NCI-H748 treated with DMSO at 0.1 percent for 48 hours (cell line): ENCODE data around the gene ANP32A.
A peak's percentile ranks its signal among the peaks of the same experiment; 100 is the strongest.
"Not testable (repeated sequence)": the region's sequence is repeated elsewhere in the genome, so short reads cannot be mapped to it uniquely, and the experiment has no call there.

Experiments
- DNase-seq: peaks from one replicate; lab custom pipeline; 2025; lab: John Stamatoyannopoulos, UW

Gene ANP32A

DNA sequence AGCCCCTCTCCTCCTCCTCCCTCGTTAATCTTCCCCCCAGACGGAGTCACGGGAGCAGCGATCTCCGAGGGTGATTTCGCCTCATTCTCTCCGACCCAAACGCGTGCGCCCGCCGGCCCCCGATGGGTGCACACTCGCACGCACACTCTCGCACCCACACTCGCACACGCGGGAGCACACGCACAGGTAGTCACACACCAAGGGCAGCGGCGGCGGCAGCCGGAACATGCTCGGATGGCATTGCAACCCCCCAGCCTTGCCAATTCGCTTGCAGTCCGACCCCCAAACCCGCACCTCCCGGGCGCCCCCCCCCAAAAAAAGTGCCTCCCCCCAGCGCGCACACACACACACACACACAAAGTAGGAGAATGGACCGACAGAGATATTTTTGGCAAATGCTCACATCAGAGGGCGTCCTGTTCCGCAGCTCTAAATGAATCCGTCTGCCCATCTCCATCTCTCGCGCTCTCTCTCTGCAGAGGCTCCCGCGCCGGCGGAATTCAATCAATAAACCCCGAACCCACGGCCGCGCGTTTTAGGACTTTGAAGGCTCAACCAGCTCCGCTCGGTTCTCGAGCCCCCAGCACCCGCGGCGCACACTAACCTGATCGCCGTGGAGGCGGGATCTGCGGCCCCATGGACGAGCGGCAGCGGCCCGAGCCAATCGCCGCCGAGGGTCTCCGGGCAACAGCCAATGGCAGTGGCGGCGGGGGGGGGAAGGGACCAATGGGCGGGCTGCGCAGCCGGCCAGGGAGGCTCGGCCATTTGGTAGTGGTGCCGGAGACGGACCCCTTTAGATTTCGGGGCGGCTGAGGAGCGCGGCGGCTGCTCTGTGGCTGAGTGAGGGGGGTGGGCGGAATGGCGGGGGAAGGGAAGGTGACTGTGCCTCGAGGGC is at the start of gene ANP32A:
Gene ANP32A, minus strand, starts transcription at position 601 of the 895 bp plus-strand sequence. Its CDS starts 144 bp downstream, at position 457.
- peak; percentile 81 for DNase-seq

DNA sequence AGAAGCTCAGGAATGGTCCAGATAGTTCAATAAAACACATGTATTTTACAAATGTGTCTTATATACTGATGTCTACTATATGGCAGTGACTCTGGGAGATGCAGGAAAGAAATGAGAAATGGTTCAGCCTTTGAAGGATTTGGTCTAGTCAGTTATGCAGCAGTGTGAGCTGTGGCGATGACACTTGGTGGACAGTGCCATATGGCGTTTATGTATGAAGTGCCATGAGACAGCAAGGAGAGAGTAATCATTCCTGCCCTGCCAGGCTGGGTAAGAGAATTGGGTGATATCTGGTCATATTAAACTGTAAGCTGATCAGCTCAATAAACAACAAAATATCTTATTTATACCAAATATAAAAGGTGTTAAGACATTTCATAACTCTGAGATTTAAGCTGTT is 47.6 kb upstream of the ANP32A start:
- no peak for DNase-seq

DNA sequence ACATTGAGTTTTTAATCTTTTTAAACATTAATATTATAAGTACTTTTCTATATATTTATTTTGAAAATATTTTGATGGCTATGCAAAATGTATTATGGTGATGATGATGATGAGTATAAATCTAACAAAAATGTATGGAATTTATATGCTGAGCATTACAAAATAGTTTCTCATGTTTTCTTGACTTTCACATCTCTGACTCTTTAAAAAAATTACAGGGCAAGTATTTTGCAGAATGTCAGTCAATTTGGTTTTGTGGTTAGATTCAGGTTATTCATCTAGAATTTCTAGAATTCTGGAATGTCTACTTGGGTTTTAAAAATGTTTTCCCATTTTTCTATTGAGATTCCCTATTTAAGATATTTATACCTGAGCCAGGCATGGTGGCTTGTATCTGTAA is 41.7 kb upstream of the ANP32A start:
- DNase-seq, result no peak

DNA sequence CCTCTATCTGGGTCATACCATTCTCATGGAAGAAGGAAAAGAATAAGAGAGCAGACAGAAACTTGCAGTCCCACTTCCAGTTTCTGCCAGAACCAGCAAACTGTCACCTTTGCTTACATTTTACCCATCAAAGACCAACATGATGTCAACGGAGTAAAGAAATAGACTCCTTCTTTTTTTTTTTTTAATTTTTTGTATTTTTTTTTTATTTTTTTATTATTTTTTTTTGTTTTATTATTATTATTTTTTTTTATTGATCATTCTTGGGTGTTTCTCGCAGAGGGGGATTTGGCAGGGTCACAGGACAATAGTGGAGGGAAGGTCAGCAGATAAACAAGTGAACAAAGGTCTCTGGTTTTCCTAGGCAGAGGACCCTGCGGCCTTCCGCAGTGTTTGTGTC is 38.0 kb upstream of the ANP32A start:
- DNase-seq, result not testable (repeated sequence)

DNA sequence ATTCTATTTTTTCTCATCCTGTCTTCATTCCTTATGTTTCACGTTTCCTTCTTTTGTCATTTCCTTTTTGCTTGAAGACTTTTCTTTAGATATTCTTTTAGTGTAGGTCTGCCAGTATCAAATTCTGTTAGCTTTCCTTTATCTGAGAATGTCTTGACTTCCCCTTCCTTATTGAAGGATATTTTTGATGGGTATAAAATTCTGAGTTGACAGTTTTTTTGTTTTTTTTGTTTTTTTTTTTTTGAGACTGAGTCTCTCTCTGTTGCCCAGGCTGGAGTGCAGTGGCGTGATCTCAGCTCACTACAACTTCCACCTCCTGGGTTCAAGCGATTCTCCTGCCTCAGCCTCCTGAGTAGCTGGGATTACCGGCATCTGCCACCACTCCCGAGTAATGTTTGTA is 36.7 kb upstream of the ANP32A start:
- DNase-seq, result not testable (repeated sequence)

DNA sequence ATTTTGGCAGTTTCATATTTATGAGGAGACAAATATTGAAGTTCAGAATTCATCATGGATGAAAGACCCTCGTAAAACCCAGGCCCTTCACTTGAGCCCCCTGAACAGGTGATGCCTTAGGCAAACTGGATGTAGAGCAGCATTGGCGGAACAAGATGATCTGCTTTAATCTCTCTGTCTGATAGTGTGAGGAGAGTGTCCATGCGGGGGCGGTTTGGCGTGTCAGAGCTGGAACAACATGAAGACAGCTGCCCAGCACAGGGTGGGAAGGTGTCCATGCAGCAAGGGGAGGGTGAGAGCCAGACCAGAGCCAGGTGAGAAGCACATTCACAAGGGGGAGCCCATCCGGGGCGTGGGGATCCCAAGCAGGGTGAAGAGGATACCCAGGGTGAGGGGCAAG is 31.8 kb upstream of the ANP32A start:
- no peak for DNase-seq

DNA sequence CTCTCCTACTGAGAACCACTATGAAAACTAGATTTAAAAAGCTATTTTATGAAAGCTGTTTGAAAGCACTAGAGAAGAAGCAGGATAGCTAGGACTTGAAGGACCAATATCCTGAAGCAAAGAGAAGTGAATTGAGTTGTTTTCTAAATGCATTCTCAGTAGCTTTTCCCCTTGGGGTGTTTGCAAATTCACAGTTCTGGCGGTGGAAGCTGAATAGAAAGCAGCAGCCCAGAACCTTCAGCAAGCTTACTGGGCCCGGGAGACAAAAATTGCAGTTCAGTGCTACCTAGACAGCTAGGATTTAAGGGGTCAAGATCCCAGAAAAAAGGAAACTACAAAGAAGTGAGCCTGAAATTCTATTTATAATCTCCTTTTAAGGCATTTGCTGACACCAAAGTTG is 31.3 kb upstream of the ANP32A start:
- DNase-seq, result no peak

DNA sequence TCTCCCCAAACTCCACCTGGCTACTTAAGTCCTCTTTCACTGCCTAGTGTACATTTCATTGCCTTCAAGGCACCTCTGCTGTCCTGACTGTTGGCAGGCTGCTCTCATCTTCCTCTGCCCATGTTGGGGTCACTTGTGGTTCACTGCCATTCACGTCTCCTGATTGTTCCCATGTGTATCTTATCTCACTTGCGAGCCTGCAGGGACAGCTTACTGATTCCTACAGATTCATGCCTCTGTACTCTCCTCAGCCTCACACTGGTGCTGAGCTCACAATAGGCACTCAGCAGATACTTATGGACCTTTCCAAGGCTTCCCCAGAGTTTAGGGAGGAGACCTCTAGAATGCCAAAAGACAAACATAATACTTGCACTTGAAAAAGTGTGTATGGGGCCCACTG is 28.8 kb upstream of the ANP32A start:
- no peak for DNase-seq

DNA sequence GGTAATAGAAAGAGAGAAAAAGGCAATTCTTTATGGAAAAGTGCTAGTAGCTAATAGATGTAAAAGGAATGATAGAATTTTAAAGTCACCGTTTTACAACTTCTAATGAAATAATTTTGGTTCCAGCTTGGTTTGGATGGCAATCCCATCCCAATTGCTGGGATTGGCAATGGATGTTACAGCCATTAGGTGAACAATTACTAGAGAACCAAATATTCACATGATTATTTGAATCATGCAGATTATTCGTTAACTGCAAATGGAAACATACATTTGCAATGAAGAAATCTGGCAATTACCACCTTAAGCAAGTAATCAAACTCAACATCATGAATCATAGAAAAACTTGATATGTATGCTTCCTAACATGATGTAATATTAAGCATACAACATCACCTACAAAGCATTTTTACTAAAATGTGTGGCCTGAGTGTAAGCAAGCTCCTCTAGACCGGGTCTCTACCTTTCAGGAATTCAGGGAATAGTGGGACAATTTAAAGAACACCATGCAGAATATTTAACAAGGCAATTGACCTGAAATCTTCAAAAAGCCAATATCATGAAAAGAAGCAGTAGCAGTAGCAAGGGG is 26.2 kb upstream of the ANP32A start:
- no peak for DNase-seq

DNA sequence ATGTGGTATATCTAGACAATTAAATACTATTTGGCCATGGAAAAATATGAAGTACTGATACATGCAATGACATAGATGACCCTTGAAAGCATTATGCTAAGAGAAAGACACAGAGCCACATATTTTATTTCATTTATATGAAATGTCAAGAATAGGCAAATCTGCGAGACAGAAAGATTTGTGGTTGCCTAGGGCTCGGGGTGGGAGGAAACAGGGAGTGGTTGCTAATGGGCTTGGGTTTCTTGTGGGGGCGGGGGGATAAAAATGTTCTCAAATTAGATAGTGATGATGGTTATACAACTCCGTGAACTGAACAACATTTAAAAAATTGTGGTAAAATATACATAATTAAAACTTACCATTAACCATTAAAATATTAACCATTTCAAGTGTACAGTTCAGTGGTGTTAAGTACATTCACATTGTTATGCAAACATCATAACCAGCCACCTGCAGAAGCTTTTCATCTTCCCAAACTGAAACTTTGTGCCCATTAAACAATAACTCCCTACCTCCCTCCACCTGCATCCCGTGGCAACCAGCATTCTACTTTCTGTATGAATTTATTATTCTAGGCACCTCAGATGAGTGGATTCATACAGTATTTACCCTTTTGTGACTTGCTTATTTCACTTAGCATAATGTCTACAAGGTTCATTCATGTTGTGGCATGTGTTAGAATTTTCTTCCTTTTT is 24.3 kb upstream of the ANP32A start:
- DNase-seq, result no peak

DNA sequence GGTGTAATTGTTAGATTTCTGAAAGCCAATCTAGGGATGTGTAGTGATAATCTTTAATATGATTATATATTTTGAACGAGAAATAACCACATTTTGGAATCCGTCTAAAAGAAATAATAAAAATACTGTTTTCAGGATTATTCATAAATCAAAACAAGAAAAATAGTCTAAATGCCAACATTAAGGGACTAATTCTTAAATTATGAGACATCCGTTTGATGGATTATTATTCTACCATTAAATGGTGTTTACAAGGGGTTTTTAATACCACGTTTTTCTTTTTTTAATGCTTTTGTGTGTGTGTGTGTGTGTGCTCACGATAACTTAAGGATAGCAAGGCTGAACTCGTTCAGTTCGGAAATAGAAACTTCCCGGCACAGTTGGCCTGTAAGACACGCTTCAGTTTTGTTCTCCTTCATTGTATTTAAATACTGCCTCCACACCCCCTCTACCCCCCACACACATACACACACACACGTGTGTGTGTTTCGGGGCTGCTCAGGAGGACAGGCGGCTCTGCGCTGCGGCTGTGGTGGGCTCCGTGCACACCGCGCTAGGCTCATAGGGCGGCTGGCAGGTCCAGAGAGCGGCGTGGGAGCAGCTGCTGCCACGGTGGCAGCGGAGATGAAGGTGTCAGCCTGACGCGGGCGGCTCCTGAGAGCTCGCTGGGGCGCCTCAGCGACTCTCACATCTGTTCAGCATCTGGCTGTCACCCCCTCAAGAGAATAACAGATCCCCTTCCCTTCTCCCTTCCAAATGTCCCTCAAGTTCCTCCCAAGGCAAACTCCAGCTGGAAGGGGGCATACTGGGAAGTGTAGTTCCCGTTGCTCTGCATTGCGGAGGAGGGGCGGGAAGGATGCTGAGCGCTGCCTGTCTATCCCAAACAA is 23.0 kb upstream of the ANP32A start:
- DNase-seq, result no peak

DNA sequence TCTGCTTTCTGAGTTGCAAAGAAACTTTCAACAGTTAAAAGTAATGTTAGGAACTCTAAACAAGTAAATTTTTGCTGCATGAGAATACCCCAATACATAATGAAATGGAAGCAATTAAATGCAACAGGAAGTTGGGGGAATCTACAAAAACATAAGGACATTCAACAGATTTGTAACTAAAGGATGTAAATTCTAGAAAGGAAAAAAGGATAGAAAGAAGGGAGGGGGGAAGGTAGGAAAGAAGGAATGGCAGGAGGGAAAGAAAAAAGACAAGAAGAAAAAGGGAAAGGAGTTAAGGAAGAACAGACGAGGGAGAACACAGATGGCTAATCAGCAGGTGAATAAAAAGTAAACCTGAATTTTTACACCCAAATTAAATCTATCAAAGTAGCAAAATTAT is 22.3 kb upstream of the ANP32A start:
- DNase-seq, result no peak

DNA sequence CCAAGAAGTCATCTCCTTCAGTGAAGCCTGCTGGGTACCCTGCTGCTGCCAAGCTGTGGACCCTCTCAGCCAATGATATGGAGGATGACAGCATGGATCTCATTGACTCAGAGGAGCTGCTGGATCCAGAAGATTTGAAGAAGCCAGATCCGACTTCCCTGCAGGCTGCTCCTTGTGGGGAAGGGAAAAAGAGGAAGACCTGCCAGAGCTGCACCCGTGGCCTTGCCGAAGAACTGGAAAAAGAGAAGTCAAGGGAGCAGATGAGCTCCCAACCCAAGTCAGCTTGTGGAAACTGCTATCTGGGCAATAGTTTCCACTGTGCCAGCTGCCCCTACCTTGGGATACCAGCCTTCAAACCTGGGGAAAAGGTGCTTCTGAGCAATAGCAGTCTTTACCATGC is 13.7 kb upstream of the ANP32A start:
- no peak for DNase-seq

DNA sequence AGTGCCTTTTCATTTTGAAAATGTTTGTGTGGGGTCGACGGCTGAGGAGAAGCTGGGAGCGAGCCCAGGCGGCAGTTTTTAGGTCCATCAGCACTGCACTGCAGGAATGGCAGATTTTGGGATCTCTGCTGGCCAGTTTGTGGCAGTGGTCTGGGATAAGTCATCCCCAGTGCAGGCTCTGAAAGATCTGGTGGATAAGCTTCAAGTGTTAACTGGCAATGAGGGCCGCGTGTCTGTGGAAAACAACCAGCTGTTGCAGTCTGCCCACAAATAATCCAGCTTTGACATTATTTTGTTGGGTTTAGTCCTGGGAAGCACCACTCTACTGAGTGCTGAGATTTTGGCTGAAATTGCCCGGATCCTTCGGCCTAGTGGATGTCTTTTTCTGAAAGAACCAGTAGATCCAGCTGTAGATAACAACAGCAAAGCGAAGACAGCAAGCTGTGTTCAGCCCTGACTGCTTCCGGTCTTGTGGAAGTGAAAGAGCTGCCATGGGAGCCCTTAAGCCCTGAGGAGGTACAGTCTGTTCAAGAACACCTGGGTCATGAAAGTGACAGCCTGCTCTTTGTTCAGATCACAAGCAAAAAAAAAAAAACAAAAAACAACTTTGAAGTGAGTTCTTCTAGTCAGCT is 13.1 kb upstream of the ANP32A start:
- no peak for DNase-seq

DNA sequence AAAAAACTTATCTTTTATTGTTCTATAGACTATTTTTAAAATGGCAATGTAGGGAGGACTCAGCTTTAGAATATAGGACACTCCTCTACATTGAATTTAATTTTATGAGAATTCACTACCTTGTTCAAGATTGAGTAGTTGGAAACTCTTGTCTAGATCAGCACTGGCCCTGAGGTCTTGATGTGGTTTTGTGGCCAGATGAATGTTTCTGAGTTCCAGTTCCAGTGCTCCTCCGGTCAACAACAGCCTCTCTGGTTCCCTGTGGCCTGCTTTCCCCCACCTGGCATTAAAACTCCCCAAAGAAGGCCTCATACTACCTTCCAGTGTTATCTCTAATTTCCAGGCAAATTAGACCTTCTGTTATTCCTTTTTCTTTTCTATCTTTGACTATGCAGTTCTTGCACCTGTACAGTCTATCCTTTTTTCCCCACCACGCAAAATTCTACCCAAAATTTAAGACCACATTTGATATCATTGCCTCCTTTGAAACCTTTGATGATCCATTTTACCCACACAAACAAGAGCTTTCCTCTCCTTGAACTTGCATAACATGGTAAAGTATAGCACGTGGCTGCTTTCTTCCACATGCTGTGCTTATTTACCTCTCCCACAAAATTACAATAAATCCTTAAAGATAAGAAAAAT is 9.6 kb upstream of the ANP32A start:
- DNase-seq, result no peak

DNA sequence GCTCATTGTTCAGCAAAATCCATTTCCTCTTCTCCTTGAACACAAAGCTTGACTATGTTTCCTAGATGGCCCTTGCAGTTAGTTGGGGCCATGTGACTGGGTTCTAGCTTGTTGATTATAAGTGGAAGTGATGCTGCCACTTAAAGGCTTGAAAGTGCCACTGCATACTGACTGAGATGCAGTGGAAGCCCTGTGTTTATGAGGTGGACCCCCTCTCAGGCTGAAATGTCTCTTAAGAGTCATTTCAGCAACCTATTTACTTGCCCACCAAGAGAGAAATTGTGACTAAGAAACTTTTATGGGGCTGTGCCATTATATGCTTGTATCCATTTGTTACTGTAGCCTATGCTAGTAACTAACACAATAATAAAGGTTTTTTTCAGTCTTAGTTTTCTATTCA is 8.4 kb upstream of the ANP32A start:
- no peak for DNase-seq

DNA sequence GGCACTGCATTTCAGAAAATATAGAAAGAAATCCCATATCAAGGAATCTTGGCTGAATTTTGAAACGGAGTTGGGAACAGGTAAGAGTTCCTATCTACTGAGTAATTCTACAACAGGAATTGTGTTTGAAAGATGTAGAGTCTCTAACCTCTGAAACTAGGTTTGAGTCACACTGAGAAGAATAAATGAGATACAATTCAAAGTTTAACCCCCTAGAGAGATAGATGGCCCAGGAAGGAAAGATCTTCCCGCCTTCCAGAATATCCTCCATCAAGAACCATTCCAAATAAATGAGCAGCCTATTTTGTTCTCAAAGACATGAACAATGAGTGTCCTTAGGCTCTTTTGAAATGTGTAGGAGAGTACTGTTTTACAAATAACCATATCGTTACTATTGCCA is 2.9 kb upstream of the ANP32A start:
- no peak for DNase-seq

DNA sequence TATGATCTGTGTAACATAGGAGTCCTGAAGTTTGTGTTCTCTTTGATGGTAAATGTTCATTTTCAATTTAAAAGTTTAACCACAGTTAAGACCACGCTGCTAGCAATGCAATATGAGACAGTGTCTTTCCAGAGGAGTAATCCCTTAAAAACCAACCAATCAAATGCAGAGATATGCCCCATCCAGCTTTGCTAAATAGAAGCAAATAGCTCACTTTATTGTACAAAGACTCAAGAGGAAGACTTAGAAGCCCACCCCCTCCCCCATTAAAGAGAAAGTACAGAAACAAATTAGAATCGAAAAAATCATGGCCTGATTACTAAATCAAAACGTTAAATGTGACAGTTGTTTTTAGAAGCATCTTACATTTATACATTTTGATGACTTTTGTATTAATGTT is 2.1 kb upstream of the ANP32A start:
- DNase-seq, result no peak

DNA sequence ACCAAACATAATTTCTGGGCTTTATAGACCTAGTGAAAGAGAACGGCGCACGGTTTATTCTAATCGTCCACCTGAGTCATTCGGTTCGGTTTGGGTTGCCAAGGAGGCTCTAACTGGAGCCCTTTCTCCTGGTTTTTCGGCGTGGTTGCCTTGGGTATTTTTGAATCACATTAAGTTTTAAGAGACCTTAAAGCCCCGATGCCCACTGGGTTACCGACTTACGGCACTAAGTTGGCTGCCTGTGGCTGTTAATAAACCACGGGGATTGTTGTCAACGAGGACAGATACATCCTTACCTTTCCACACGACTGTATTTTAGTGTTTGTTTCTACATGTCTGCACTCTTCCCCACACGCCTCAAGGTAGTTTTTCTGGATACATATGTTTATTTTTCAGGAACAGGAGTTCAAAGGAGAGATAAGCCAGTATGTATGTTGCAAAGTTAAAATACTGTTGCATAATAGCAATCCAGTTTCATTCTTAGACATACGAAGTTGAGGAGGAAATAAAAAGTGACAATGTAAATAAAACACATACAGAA is 1.2 kb upstream of the ANP32A start:
- no peak for DNase-seq

DNA sequence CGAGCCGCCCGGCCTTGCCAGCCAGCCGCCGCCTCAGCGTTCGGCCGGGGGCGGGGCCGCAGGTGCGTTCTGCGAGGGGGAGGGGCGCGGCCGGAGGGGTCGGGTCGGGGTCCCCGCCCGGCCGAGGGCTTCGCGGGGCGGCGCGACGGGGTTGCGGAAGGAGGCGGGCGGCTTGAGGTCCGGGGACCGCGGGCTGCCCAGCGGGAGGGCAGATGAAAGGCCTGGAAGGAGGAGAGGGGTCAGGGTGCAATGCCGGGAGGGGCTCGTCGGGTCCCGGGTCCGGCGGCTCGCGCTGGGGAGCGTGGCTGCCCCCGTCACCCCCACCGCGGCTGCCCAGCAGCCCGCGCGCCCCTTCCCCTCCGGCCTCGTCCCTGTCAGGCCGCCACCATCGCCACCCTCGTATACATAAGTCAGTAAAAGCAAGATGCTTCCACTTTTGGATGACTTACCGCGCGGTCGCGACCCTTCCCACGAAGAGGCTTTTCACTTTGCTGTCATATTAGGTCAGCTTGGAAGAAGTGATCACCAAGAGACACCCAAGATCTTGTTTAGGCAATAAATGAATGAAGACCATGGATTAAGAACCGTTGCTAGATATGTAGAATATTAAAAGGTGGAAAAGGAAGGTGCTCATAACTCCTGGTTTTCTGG is 620 bp upstream of the ANP32A start:
- DNase-seq, result peak; percentile 7
